Measurements from ENCODE around the gene SIGLEC12. TPM values are rescaled to one million over a fixed set of nuclear protein-coding genes. Genes with fewer than 3 reads are reported as not detected.

SIGLEC12 gene
- total RNA-seq, 1 experiment from 2014 or later, result not detected

GRCh38 chr19:51535535-51535934, 33.9 kb upstream of the SIGLEC12 start:
- DNase-seq, result no peak
- BruUV-seq (replicated peaks), result no TSS peak
- peaks cover 84% of the 10 kb centered on the region for H3K27me3 Mint-ChIP-seq (ENCODE audit: unreplicated experiment)
- no peaks in the 10 kb centered on the region for H3K9me3 Mint-ChIP-seq (ENCODE audit: low read depth, unreplicated experiment)
- H3K4me3 Mint-ChIP-seq (ENCODE audit: low read depth, unreplicated experiment), result no peak overlapping the region
- CTCF ChIA-PET, result no interaction called here
- H3K36me3 Mint-ChIP-seq (ENCODE audit: insufficient read depth, unreplicated experiment), result no peaks in the 10 kb centered on the region
- TF ChIP-seq CTCF (IDR thresholded peaks at IDR 0.05; ENCODE audit: unreplicated experiment), result no peak
- no peaks in the 10 kb centered on the region for H3K4me1 Mint-ChIP-seq (ENCODE audit: low read depth, unreplicated experiment)
- intact Hi-C loops (cut with micrococcal nuclease; ENCODE audit: unreplicated experiment), result no loop called here
- no peak overlapping the region for H3K27ac Mint-ChIP-seq (ENCODE audit: unreplicated experiment)

GRCh38 chr19:51531349-51532315, 30.0 kb upstream of the SIGLEC12 start, which contains the start of gene SIGLEC6:
TSS of gene SIGLEC6 (minus strand) at chr19:51531670. CDS start at chr19:51531648, 22 bp downstream.
- no peaks in the 10 kb centered on the region for H3K9me3 Mint-ChIP-seq (ENCODE audit: low read depth, unreplicated experiment)
- CTCF ChIA-PET, result no interaction called here
- no peak within 1 kb of the TSS for H3K4me3 Mint-ChIP-seq (ENCODE audit: low read depth, unreplicated experiment)
- no peaks in the 10 kb centered on the region for H3K36me3 Mint-ChIP-seq (ENCODE audit: insufficient read depth, unreplicated experiment)
- BruUV-seq (replicated peaks), result no TSS peak
- DNase-seq, result no peak
- no peaks in the 10 kb centered on the region for H3K4me1 Mint-ChIP-seq (ENCODE audit: low read depth, unreplicated experiment)
- H3K27me3 Mint-ChIP-seq (ENCODE audit: unreplicated experiment), result peaks cover 100% of the 10 kb centered on the region
- no peak for TF ChIP-seq CTCF (IDR thresholded peaks at IDR 0.05; ENCODE audit: unreplicated experiment)
- H3K27ac Mint-ChIP-seq (ENCODE audit: unreplicated experiment), result no peak within 1 kb of the TSS
- intact Hi-C loops (cut with micrococcal nuclease; ENCODE audit: unreplicated experiment), result no loop called here

- no peak for DNase-seq
- peaks cover 100% of the 10 kb centered on the region for H3K27me3 Mint-ChIP-seq (ENCODE audit: unreplicated experiment)
- no peak overlapping the region for H3K27ac Mint-ChIP-seq (ENCODE audit: unreplicated experiment)
- H3K9me3 Mint-ChIP-seq (ENCODE audit: low read depth, unreplicated experiment), result no peaks in the 10 kb centered on the region
- CTCF ChIA-PET, result no interaction called here
- TF ChIP-seq CTCF (IDR thresholded peaks at IDR 0.05; ENCODE audit: unreplicated experiment), result no peak
- no peaks in the 10 kb centered on the region for H3K36me3 Mint-ChIP-seq (ENCODE audit: insufficient read depth, unreplicated experiment)
- no peaks in the 10 kb centered on the region for H3K4me1 Mint-ChIP-seq (ENCODE audit: low read depth, unreplicated experiment)
- no TSS peak for BruUV-seq (replicated peaks)
- intact Hi-C loops (cut with micrococcal nuclease; ENCODE audit: unreplicated experiment), result no loop called here
- H3K4me3 Mint-ChIP-seq (ENCODE audit: low read depth, unreplicated experiment), result no peak overlapping the region
These were observed 29.0 kb upstream of the SIGLEC12 start for GRCh38 chr19:51530616-51531015.

GRCh38 chr19:51529301-51529700, 27.7 kb upstream of the SIGLEC12 start:
- no peak overlapping the region for H3K4me3 Mint-ChIP-seq (ENCODE audit: low read depth, unreplicated experiment)
- no peaks in the 10 kb centered on the region for H3K9me3 Mint-ChIP-seq (ENCODE audit: low read depth, unreplicated experiment)
- H3K4me1 Mint-ChIP-seq (ENCODE audit: low read depth, unreplicated experiment), result no peaks in the 10 kb centered on the region
- no peak overlapping the region for H3K27ac Mint-ChIP-seq (ENCODE audit: unreplicated experiment)
- intact Hi-C loops (cut with micrococcal nuclease; ENCODE audit: unreplicated experiment), result no loop called here
- no peak for DNase-seq
- CTCF ChIA-PET, result interaction anchor here (1.0 kb wide), 1 partner anchor 15 kb away, joined by 3 read pairs; no protein-coding TSS in a partner anchor
- no peaks in the 10 kb centered on the region for H3K36me3 Mint-ChIP-seq (ENCODE audit: insufficient read depth, unreplicated experiment)
- peaks cover 87% of the 10 kb centered on the region for H3K27me3 Mint-ChIP-seq (ENCODE audit: unreplicated experiment)
- BruUV-seq (replicated peaks), result no TSS peak
- TF ChIP-seq CTCF (IDR thresholded peaks at IDR 0.05; ENCODE audit: unreplicated experiment), result no peak
